OCI-LY7 (cell line): ENCODE data around the gene THSD7B. TPM values are rescaled to one million over a fixed set of nuclear protein-coding genes. Genes with fewer than 3 reads are reported as not detected.

Source experiments
- BruUV-seq: library from RNA; stranded (reverse); fragments of 400-500 nt; replicated peaks from 2 replicates; lab custom pipeline; 2021; lab: Mats Ljungman, UMichigan
- CTCF ChIA-PET: fragments of 300-600 bp; sonication (Branson Sonifier 250); formaldehyde crosslinking; loops from one replicate; lab custom pipeline; 2022; ENCODE audit warnings: antibody characterized with exemption; ENCODE audit not compliant: unreplicated experiment; lab: Charles Lee
- POLR2A ChIA-PET: fragments of 300-600 bp; sonication (Branson Sonifier 250); formaldehyde crosslinking; loops from one replicate; lab custom pipeline; 2022; ENCODE audit warnings: antibody characterized with exemption; lab: Charles Lee
- DNase-seq: peaks from one replicate; pipeline ENCODE4 v3.0.0-alpha.2; 2015; ENCODE audit warnings: low spot score
- H2AFZ ChIP-seq: fragments of 200-600 bp; sonication (generic), shearing (Covaris generic); 2 replicates; pipeline ENCODE4 v1.6.1; 2014; ENCODE audit warnings: mild to moderate bottlenecking, antibody characterized with exemption, low read length, moderate library complexity
- H3K27ac ChIP-seq: fragments of 200-600 bp; sonication (generic); 2 replicates; pipeline ENCODE4 v1.5.1; 2014; ENCODE audit warnings: mixed run types, low read depth, mild to moderate bottlenecking, moderate library complexity, low read length, inconsistent platforms; ENCODE audit not compliant: poor library complexity, severe bottlenecking
- H3K36me3 ChIP-seq: fragments of 200-600 bp; sonication (generic); 2 replicates; pipeline ENCODE4 v1.6.1; 2014; ENCODE audit warnings: mild to moderate bottlenecking, antibody characterized with exemption, low read length, moderate library complexity, mixed read lengths; ENCODE audit not compliant: insufficient read depth
- H3K4me1 ChIP-seq: fragments of 200-600 bp; sonication (generic); 2 replicates; pipeline ENCODE4 v1.5.1; 2014; ENCODE audit warnings: mild to moderate bottlenecking, low read length; ENCODE audit not compliant: insufficient read depth, poor library complexity, severe bottlenecking
- H3K4me2 ChIP-seq: fragments of 200-600 bp; sonication (generic); 2 replicates; pipeline ENCODE4 v1.6.1; 2014; ENCODE audit warnings: mild to moderate bottlenecking, low read length
- H3K4me3 ChIP-seq: fragments of 200-600 bp; sonication (generic); 2 replicates; pipeline ENCODE4 v1.5.1; 2014; ENCODE audit warnings: mild to moderate bottlenecking, low read depth, low read length; ENCODE audit not compliant: poor library complexity, severe bottlenecking
- H3K79me2 ChIP-seq: fragments of 200-600 bp; sonication (generic); 2 replicates; pipeline ENCODE4 v1.6.1; 2016; ENCODE audit warnings: low read depth, mild to moderate bottlenecking, low read length, moderate library complexity, mixed read lengths; ENCODE audit not compliant: insufficient read depth
- H3K9me2 ChIP-seq: fragments of 200-600 bp; sonication (generic); 2 replicates; pipeline ENCODE4 v1.6.1; 2016; ENCODE audit warnings: mild to moderate bottlenecking, low read length, mixed read lengths; ENCODE audit not compliant: insufficient read depth
- H3K9me3 ChIP-seq: fragments of 200-600 bp; sonication (generic); 2 replicates; pipeline ENCODE4 v1.6.1; 2014; ENCODE audit warnings: mild to moderate bottlenecking, mixed run types, low read length, mixed read lengths
- H4K20me1 ChIP-seq: fragments of 200-600 bp; sonication (generic); 2 replicates; pipeline ENCODE4 v1.6.1; 2014; ENCODE audit warnings: mild to moderate bottlenecking, antibody characterized with exemption, low read length, moderate library complexity, mixed read lengths; ENCODE audit not compliant: insufficient read depth
- CTCF ChIP-seq: fragments of 200-600 bp; sonication (generic); conservative IDR thresholded peaks from 2 replicates; pipeline ENCODE4 v1.5.1; 2014; ENCODE audit warnings: mild to moderate bottlenecking, antibody characterized with exemption, low read length, moderate library complexity, mixed read lengths
- EZH2phosphoT487 ChIP-seq: fragments of 200-600 bp; sonication (generic); IDR thresholded peaks from 2 replicates; pipeline ENCODE4 v1.6.1; 2018; ENCODE audit warnings: low read depth, borderline replicate concordance, mild to moderate bottlenecking, mixed run types, antibody characterized with exemption, low read length, moderate library complexity, mixed read lengths
- intact Hi-C: fragments of 100-400 bp; cut with micrococcal nuclease; formaldehyde crosslinking; loops from one replicate; pipeline ENCODE4 v1.10.0; 2022; ENCODE audit not compliant: unreplicated experiment
- total RNA-seq, 2 experiments: library from RNA; depleted of rRNA in 1 of 2; stranded (reverse); fragments of >200 nt in 1 of 2; shearing (Covaris generic) in 1 of 2; gene quantifications; 2 replicates each; pipeline ENCODE4 v1.2.3, GENCODE V29; 2014 to 2022

The THSD7B gene
- total RNA-seq, 2 experiments from 2014 or later, result 1.8 TPM

GRCh38 chr2:137291836-137292570, 526.7 kb downstream of the THSD7B start:
- BruUV-seq, result no TSS peak
- no peak overlapping the region for H3K27ac ChIP-seq
- no peaks in the 10 kb centered on the region for H3K36me3 ChIP-seq
- H3K9me3 ChIP-seq, result no peaks in the 10 kb centered on the region
- TF ChIP-seq CTCF, result no peak
- TF ChIP-seq EZH2phosphoT487, result no peak
- no peak overlapping the region for H2AFZ ChIP-seq
- POLR2A ChIA-PET, result no interaction called here
- H3K4me1 ChIP-seq, result no peaks in the 10 kb centered on the region
- H3K9me2 ChIP-seq, result peaks cover 5% of the 10 kb centered on the region; the same call in 1 of the 2 replicates
- H4K20me1 ChIP-seq, result no peaks in the 10 kb centered on the region
- no peak overlapping the region for H3K4me3 ChIP-seq
- no peak overlapping the region for H3K4me2 ChIP-seq
- DNase-seq, result no peak
- intact Hi-C loops, result no loop called here
- CTCF ChIA-PET, result no interaction called here
- H3K79me2 ChIP-seq, result no peaks in the 10 kb centered on the region

DNA sequence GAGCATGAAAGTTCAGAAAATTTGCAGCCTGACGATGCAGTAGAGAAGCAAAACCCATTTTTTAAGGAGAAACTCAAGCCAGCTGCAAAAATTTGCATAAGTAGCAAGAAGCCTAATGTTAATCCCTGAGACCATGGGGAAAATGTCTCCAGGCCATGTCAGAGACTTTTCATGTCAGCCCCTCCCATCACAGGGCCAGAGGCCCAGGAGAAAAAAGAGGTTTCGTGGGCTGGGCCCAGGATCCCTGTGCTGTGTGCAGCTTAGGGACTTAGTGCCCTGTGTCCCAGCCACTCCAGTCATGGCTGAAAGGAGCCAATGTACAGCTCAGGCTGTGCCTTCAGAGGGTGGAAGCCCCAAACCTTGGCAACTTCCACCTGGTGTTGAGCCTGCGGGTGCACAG, 533.0 kb downstream of the THSD7B start:
- Histone ChIP-seq H4K20me1 (no peaks in the 10 kb centered on the region), H3K36me3 (no peaks in the 10 kb centered on the region), H2AFZ (no peak overlapping the region), H3K4me1 (no peaks in the 10 kb centered on the region), H3K27ac (no peak overlapping the region), H3K9me2 (peaks cover 5% of the 10 kb centered on the region; the same call in 1 of the 2 replicates), H3K9me3 (no peaks in the 10 kb centered on the region), H3K4me2 (no peak overlapping the region), H3K79me2 (no peaks in the 10 kb centered on the region), H3K4me3 (no peak overlapping the region)
- CTCF ChIA-PET, result no interaction called here
- DNase-seq, result no peak
- TF ChIP-seq CTCF (no peak), EZH2phosphoT487 (no peak)
- intact Hi-C loops, result no loop called here
- no TSS peak for BruUV-seq
- POLR2A ChIA-PET, result no interaction called here

GRCh38 chr2:137300987-137301386, 535.6 kb downstream of the THSD7B start:
- H2AFZ ChIP-seq, result no peak overlapping the region
- BruUV-seq, result no TSS peak
- H3K9me2 ChIP-seq, result peaks cover 4% of the 10 kb centered on the region; the same call in 1 of the 2 replicates
- H3K36me3 ChIP-seq, result no peaks in the 10 kb centered on the region
- DNase-seq, result no peak
- ChIA-PET POLR2A (no interaction called here), CTCF (no interaction called here)
- no peak overlapping the region for H3K4me2 ChIP-seq
- H3K79me2 ChIP-seq, result no peaks in the 10 kb centered on the region
- intact Hi-C loops, result no loop called here
- H3K4me1 ChIP-seq, result no peaks in the 10 kb centered on the region
- H3K9me3 ChIP-seq, result no peaks in the 10 kb centered on the region
- TF ChIP-seq EZH2phosphoT487, result no peak
- no peak overlapping the region for H3K27ac ChIP-seq
- H4K20me1 ChIP-seq, result no peaks in the 10 kb centered on the region
- H3K4me3 ChIP-seq, result no peak overlapping the region
